HEK293T (cell line): ENCODE data around the gene CCR3.

Experiments used
- BHLHE40 ChIP-seq: fragments of 450-650 bp; IDR thresholded peaks from 2 replicates; pipeline ENCODE4 v1.6.1; 2016; ENCODE audit warnings: mild to moderate bottlenecking, moderate library complexity, borderline replicate concordance
- CTBP1 ChIP-seq: fragments of 450-650 bp; IDR thresholded peaks from 2 replicates; pipeline ENCODE4 v1.6.1; 2016; ENCODE audit warnings: borderline replicate concordance
- FOXA1 ChIP-seq: fragments of 450-650 bp; IDR thresholded peaks from 2 replicates; pipeline ENCODE4 v1.6.1; 2016; ENCODE audit warnings: mild to moderate bottlenecking
- FOXM1 ChIP-seq: fragments of 450-650 bp; IDR thresholded peaks from 2 replicates; pipeline ENCODE4 v1.6.1; 2017; ENCODE audit warnings: mild to moderate bottlenecking, borderline replicate concordance
- HDGF ChIP-seq: fragments of 450-650 bp; IDR thresholded peaks from 2 replicates; pipeline ENCODE4 v1.6.1; 2017; ENCODE audit warnings: antibody characterized with exemption, borderline replicate concordance
- L3MBTL2 ChIP-seq: fragments of 450-650 bp; conservative IDR thresholded peaks from 2 replicates; pipeline ENCODE4 v1.6.1; 2016; ENCODE audit warnings: mild to moderate bottlenecking
- PKNOX1 ChIP-seq: fragments of 450-650 bp; IDR thresholded peaks from 2 replicates; pipeline ENCODE4 v1.6.1; 2016
- SP1 ChIP-seq: fragments of 450-650 bp; IDR thresholded peaks from 2 replicates; pipeline ENCODE4 v1.6.1; 2017
- TARDBP ChIP-seq: fragments of 450-650 bp; IDR thresholded peaks from 2 replicates; pipeline ENCODE4 v1.6.1; 2016

- no peak for TF ChIP-seq TARDBP
- no peak for TF ChIP-seq FOXA1
- no peak for TF ChIP-seq BHLHE40
- TF ChIP-seq HDGF = no peak
- no peak for TF ChIP-seq FOXM1
- no peak for TF ChIP-seq SP1
- no peak for TF ChIP-seq PKNOX1
- TF ChIP-seq CTBP1 = no peak
- TF ChIP-seq L3MBTL2 = no peak
These were observed 28.2 kb downstream of the CCR3 start for GRCh38 chr3:46270474-46270873.
